ENCODE data around the gene ADGRL1. TPM values are rescaled to one million over a fixed set of nuclear protein-coding genes. Genes with fewer than 3 reads are reported as not detected.

ADGRL1 gene
- polyA plus RNA-seq, 1 of the 3 experiments (the other 2 are of a cell fraction), result 13.4 TPM

DNA sequence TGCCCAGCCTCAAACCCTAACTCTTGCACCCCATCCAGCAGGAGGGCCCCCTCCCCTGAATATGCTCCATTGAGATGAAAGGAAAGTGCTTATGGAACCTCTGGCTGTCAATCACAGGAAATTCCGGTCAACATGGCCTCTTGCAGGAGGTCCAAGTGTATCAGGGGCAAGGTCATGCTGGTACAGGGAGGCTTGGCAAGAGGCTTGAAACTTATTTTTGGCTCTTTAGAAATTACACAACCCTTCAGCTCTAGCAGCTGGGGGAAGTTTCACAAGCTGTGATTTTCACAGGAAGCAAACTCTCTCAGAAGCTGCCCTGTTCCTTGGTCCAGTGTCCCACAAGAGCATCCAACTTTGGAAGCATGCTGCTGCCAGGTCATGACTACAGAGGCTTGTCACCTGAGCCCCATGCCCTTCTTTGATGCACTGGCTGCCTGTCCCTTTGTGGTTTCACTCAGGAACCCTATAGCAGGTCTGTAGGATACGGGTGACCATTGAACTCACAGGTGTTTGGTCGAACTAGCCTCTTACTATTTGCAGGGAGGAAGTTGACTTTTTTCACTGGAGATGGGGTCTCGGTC lies 78.0 kb downstream of the ADGRL1 start:
- TF ChIP-seq, protein P1, sequence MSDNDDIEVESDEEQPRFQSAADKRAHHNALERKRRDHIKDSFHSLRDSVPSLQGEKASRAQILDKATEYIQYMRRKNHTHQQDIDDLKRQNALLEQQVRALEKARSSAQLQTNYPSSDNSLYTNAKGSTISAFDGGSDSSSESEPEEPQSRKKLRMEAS (IDR thresholded peaks at IDR 0.05; ENCODE audit: low read depth), result no peak
- no peak for TF ChIP-seq RXRA (IDR thresholded peaks at IDR 0.05; ENCODE audit: borderline replicate concordance, low read depth)
- TF ChIP-seq FOXM1 (IDR thresholded peaks at IDR 0.05; ENCODE audit: low read depth), result no peak
- no peak for TF ChIP-seq RCOR1 (IDR thresholded peaks at IDR 0.05; ENCODE audit: low read length)
- TF ChIP-seq NFIC (IDR thresholded peaks at IDR 0.05; ENCODE audit: borderline replicate concordance), result no peak
- TF ChIP-seq REST (IDR thresholded peaks at IDR 0.05; ENCODE audit: low read depth, low read length), result no peak
- TF ChIP-seq EZH2phosphoT487 (IDR thresholded peaks at IDR 0.05; ENCODE audit: borderline replicate concordance, low read depth), result no peak
- no peak for TF ChIP-seq FOXJ3 (CRISPR knock-in tag; IDR thresholded peaks at IDR 0.05)
- no peak for TF ChIP-seq YY1 (IDR thresholded peaks at IDR 0.05; ENCODE audit: low read depth)
- TF ChIP-seq USF2 (IDR thresholded peaks at IDR 0.05; ENCODE audit: borderline replicate concordance, low read depth, low read length), result no peak
- no peak for TF ChIP-seq RFX5 (IDR thresholded peaks at IDR 0.05; ENCODE audit: low read length)
- no peak for TF ChIP-seq IRF3 (IDR thresholded peaks at IDR 0.05; ENCODE audit: low read depth, low read length)
- no peak for TF ChIP-seq POLR2AphosphoS5 (IDR thresholded peaks at IDR 0.05; ENCODE audit: low read depth, low read length)
- TF ChIP-seq MXI1 (IDR thresholded peaks at IDR 0.05; ENCODE audit: low read depth, low read length), result no peak
- TF ChIP-seq RAD21 (IDR thresholded peaks at IDR 0.05; ENCODE audit: low read length), result no peak
- no peak overlapping the region for H3K27ac ChIP-seq (ENCODE audit: low read depth in 2 of 2, low read length in 1 of 2)
- H3K79me2 ChIP-seq (ENCODE audit: insufficient read depth), result peaks cover 7% of the 10 kb centered on the region; the same call in 1 of the 2 replicates
- no peaks in the 10 kb centered on the region for H3K9me3 ChIP-seq
- peaks cover 3% of the 10 kb centered on the region for H3F3A ChIP-seq (replicated peaks; ENCODE audit: insufficient read depth)
- no peak overlapping the region for H3K9ac ChIP-seq
- H3K36me3 ChIP-seq (replicated peaks in 1 of 2; ENCODE audit: control insufficient read depth in 1 of 2, insufficient read depth in 2 of 2, low read length in 1 of 2), result peaks cover 0 to 2% of the 10 kb centered on the region in 2 experiments
- H3K4me3 ChIP-seq (ENCODE audit: low read depth in 2 of 2, low read length in 1 of 2), result no peak overlapping the region
- H3K9me2 ChIP-seq, result no peaks in the 10 kb centered on the region
- H4K20me1 ChIP-seq (ENCODE audit: insufficient read depth), result no peaks in the 10 kb centered on the region
- no peaks in the 10 kb centered on the region for H3K27me3 ChIP-seq (ENCODE audit: insufficient read depth)
- DNase-seq, result no peak
- no peak overlapping the region for H2AFZ ChIP-seq (ENCODE audit: low read depth)
- ChIA-PET POLR2A (no interaction called here), CTCF (no interaction called here)
- no peaks in the 10 kb centered on the region for H3K4me1 ChIP-seq (ENCODE audit: control insufficient read depth in 1 of 2, insufficient read depth in 2 of 2, low read depth in 1 of 2, low read length in 1 of 2)
- no peak overlapping the region for H3K4me2 ChIP-seq
- 88% methylated on average over 4 of the region's 4 CpGs for WGBS (ENCODE audit: low lambda C conversion rate)
